Measurements from ENCODE around the gene ZP1. TPM values are rescaled to one million over a fixed set of nuclear protein-coding genes. Genes with fewer than 3 reads are reported as not detected.

The ZP1 gene
- polyA plus RNA-seq, 12 donors: 0.11 to 0.24 (median 0.15) TPM; not detected in 9

DNA sequence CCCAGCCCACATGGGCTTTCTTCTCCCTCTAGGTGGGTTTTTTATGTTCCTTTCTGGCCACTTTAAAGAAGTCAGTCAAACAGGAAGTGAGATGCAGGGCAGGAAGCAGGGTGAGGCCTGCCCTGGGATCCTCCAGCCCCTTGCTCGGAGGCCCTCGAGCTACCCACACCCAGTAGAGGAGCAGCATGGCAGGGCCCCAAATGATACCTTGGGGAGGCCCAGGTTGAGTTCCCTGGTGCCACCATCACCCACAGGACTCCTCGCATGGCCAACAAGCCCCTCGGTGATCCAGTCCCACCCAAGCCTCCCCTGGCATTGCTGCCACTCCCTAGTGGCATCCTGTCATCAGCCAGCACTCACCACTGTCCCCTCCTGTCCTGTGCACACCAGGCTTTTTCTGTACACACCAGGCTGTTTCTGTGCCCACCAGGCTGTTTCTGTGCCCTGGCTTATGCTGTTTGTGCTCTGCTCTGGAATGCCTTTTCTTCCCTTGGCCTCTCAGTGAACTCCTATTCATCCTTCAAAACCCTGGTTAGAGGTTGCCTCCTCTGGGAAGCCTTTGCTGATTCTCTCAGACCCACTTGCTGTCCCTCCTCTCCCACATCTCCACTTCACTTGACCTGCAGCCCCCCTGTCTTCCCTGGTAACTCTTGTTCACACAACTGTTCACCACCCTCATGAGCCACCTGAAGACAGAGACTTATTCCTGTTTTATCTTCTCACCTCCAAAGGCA is 8.4 kb upstream of the ZP1 start:
- no peak for DNase-seq

DNA sequence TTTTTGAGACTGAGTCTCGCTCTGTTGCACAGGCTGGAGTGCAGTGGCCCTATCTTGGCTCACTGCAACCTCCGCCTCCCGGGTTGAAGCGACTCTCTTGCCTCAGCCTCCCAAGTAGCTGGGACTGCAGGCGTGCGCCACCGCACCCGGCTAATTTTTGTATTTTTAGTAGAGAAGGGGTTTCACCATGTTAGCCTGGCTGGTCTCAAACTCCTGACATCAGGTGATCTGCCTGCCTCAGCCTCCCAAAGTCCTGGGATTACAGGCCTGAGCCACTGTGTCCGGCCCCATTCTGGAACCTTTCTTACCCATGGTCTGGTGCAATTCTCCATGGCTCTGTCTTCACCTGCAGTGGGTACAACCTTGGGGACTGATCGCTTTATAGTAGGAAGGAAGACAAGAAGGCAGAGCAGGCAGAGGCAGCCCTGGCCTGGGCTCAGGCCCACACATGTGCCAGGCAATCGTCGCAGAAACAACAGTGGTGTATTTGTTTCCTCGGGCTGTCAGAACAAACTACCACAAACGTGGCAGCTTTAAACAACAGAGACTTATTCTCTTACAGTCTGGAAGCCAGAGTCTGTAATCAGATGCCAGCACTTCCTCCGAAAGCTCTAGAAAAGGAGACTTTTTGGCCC is 7.6 kb upstream of the ZP1 start:
- DNase-seq: no peak

GRCh38 chr11:60860943-60861342 is 6.4 kb upstream of the ZP1 start:
- DNase-seq: no peak

- no peak for DNase-seq
These were observed 5.2 kb upstream of the ZP1 start for GRCh38 chr11:60862171-60862570.

DNA sequence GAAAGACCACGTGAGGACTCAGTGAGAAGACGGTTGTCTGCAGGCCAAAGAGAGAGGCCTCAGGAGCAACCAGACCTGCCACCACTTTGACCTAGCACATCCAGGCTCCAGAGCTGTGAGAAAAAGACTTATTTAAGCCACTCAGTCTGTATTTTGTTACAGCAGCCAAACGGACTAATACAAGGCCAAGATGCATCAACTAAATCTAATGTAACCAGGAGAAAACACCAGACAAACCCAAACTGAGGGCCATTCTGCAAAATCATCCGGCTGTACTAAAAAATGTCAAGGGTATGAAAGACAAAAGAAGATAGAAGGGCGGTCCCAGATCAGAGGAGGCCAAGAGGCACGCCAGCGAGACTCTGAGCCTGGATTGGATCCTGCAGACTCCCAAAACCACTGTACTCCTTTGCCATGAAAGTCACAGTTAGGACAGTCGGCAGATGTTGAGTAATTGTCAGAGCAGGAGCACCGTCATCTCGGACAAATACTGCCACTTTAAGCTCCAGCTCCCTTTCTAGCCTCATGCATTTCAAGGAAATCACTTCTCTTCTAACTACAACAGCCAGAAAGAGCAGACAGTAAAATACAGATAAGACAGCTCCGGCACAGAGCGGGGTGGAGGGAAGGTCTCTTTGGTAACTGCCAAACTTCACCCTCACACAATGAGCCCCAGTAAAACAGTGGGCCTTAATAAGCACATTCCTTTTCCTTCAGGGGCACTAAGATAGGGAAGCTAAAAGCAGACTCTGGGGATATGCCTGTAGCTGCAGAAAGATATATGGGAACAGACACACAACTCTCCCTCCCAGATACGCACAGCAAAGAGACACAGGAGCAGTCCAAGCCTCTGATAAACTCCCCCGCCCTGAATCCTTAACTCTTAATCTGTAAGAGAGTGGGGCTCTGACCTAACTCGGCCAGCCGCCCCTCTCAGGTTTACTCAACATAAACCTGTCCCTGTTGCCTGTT is 3.5 kb upstream of the ZP1 start:
- DNase-seq: no peak

GRCh38 chr11:60864856-60865513 is 2.4 kb upstream of the ZP1 start:
- no peak for DNase-seq

DNA sequence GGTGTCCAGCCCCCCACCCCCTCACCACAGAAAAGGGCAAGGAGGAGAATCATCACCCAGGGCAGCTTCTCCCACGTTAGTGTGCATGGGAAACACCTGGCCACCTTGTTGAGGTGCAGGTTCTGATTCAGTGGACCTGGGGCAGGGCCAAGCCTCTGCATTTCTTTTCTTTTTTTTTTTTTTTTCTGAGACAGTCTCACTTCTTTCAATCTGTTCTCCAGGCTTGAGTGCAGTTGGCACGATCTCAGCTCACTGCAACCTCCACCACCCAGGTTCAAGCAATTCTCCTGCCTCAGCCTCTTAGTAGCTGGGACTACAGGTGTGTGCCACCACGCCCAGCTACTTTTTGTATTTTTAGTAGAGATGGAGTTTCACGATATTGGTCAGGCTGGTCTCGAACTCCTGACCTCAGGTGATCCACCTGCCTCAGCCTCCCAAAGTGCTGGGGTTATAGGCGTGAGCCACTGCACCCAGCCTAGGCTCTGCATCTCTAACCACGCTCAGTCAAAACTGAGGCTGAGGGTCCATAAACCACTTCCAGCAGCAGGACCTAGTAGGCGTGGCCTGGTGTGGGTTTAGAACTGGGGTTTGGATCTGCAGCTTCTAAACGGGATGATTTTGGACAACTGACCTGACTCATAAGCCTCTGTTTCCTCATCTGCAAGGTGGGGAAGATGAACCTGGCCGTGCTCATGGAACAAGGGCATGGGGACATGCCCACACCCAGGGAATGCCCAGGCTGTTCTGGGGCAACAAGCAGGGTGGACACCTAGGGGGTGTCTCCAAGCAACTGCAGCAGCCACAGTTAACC is 734 bp downstream of the ZP1 start:
- DNase-seq: no peak

- no peak for DNase-seq
These were observed 1.5 kb downstream of the ZP1 start for GRCh38 chr11:60868682-60869450.

DNA sequence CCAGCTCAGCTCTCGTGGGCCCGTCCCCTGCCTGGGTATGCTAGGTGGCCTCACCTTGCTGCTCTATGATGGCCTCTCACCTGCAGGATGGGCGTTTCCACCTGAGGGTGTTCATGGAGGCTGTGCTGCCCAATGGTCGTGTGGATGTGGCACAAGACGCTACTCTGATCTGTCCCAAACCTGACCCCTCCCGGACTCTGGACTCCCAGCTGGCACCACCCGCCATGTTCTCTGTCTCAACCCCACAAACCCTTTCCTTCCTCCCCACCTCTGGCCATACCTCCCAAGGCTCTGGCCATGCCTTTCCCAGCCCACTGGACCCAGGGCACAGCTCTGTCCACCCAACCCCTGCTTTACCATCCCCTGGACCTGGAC is 2.1 kb downstream of the ZP1 start:
- no peak for DNase-seq

- DNase-seq: no peak
These were observed 2.9 kb downstream of the ZP1 start for GRCh38 chr11:60870276-60870675.

DNA sequence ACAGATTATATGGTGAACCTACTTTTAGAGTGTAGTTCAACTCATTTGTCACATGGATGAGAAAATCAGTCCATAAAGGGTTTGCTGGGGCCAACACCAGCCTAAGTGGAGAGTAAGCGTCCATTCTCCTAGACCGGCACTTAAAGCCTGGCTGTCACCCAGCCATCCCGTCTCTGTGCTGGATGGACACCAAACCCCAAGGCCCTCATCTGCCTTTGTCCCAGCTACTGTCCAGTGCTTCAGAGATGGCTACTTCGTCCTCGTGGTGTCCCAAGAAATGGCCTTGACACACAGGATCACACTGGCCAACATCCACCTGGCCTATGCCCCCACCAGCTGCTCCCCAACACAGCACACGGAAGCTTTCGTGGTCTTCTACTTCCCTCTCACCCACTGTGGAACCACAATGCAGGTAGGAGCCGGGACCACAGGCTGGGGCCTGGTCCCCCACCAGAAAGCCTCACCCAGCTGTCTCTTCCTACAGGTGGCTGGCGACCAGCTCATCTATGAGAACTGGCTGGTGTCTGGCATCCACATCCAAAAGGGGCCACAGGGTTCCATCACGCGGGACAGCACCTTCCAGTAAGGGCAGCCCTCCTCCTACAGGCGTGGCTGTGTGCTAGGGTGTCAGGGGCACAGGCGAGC is 3.5 kb downstream of the ZP1 start:
- no peak for DNase-seq

DNA sequence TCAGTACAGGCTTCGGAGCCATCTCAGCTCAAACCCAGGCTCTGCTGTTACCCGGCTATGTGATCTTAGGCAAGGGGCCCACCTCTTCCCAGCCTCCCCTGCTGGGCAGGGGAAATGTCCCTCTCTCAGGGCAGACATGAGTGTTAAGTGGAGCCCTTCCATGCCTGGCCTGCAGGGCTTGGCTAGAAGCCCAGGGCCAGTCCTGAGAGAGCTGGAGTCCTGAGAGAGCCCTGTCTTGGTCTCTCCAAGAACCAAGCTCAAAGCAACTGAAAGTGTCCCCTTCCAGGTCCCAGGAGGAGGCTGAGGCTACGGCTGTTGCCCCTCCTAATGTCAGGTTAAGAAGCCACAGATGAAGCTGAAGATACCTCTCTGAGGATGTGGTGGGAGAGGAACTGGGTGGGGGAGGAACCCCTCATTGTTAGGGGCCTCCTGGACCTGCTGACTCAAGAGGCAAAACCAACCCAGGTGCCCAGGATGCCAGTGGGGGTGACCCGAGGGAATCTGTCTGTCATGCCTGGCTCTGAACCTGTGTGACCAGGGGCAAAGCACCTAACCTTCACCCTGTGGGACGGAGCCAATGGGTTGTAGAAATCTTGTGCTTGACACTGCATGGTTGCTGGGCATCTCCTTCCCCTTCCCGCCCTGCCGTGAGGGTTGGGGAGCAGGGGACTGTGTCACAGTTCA is 4.2 kb downstream of the ZP1 start:
- DNase-seq: no peak

DNA sequence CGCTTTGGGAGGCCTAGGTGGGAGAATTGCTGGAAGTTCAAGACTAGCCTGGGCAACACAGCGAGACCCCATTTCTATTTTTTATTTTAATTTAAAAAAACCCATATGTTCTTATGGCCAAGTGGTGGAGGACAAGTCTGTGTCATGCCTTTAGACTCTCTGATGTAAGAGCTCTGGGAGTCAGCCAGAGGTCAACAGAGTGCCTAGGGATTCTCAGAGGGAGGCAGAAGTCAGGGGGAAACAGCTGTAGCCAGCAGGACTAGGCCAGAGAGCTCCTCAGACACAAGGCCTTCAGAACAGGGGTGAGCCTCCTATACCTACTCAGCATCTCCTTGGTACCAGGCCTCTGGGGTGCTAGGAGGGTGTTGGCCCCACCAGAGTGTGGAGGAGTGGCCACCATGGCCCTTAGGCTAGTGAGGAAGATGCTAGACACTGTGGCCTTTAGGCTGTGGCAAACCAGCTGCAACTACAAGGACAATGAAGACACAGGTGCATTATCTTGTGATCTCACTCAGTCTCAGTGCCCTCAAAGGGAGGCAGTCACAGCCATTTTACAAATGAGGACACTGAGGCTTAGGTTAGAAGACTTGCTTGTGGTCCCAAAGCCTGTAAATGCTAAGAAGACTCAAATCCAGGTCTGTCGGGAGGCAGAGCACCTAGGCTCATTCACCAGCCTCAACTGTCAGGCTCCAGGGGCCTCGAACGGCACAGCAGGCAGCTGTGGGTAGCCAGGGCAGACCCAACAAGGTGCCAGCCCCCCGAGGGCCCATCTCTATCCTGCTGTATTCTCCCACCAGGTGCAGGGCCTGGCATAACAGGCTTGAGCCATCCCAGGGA is 5.0 kb downstream of the ZP1 start:
- DNase-seq: peak; percentile 65

GRCh38 chr11:60872961-60873524 is 5.7 kb downstream of the ZP1 start:
- DNase-seq: no peak

- DNase-seq: no peak
These were observed 6.2 kb downstream of the ZP1 start for GRCh38 chr11:60873533-60873932.

- no peak for DNase-seq
These were observed 7.4 kb downstream of the ZP1 start for GRCh38 chr11:60874421-60875365.

Measured in muscle of arm (tissue), 12 donors.